ENCODE results near the gene EQTN.
"Not testable (repeated sequence)": the region's sequence is repeated elsewhere in the genome, so short reads cannot be mapped to it uniquely, and the experiment has no call there.

EQTN gene

GRCh38 chr9:27292659-27293405 lies 4.1 kb downstream of the EQTN start:
- DNase-seq, result no peak

DNA sequence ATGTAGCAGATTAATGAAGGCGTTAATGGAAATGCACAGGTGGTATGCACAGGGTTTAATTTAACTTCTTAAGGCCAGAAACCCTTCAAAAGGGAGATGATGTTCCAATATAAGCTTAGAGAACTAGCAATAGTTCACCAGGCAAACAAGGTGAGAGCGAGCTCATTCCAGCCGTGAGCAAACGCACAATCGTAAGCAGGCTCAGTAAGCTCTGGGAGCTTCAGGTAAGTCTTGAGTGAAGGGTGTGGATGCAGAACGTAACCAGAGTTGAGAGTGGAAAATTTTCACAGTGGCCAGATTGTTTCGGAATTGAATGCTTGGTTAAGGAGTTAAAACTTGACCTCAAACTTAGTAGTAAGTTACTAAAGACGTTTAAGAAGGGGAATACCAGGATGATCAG lies 5.7 kb downstream of the EQTN start:
- DNase-seq, result no peak

DNA sequence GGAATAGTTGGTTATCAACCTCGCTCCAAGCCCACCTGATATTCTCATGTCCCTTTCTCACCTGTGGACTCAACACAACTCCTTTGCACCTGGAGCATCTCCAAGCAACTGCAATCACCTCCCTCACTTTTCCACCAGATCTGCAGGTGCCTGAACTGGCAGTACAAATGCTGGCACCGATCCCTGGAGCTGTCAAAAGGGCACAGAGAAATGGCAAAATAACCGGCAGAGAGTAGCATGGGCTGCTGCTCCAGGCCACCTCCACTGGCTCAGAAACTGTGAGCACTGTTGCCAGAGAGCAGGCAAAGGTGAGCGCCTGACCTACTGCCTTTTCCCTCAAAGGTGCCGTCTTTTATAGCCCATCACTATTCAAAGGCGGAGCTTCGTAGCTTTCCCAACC lies 14.7 kb downstream of the EQTN start:
- DNase-seq, result no peak

DNA sequence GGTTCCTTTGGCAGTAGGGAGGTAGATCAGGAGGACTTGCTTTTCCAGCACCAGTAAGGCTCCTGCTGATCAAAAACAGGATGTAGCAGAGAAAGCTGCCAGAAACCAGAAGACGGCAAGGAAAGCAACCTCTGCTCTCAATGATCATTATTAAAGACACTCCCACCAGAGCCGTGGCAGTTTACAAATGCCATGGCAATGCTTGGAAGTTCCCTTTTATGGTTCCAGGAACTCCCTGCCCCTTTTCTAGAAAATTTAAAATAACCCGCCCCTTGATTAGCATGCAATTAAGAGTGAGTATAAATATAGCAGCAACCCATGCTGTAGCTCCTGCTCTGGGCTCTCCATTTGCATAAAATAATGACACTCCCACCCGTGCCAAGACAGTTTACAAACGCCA lies 16.1 kb downstream of the EQTN start:
- no peak for DNase-seq

DNA sequence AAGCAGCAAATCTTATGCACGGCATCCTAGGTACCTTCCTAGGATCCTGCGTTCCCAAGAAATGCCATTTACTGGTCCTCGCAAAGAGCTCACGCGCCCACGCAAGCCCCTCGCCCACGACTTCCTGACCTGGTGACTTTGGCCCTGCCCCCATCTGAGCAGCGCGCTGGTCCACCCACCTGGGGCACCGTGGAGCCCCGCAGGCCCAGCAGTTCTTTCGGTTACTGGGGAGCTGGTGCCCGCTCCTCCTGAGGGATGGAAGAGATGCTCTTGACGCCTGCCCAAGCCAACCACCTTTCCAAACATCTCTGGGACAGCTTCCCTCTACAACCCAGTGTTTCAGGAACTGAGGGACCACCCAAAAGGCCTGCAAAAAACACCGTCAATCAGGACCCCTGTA lies 16.7 kb downstream of the EQTN start:
- no peak for DNase-seq

DNA sequence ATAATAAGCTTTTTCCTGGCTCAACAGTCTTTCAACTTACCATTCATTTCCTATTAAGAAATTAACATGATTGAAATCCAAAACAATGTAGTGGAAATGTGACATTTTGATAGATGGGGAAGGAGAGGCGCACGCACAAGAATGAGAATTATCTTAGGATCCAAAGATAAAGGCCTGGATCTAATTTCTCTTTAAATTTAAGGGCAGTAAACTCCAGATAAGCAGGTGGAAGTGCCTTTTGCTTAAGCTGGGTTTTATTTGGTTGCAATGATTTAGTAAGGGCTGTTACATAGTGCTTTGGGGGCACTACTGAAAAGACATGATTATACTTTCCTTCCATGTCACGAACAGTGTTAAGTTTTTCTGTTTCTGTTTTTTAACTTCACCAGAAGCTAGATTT lies 17.3 kb downstream of the EQTN start:
- DNase-seq, result no peak

DNA sequence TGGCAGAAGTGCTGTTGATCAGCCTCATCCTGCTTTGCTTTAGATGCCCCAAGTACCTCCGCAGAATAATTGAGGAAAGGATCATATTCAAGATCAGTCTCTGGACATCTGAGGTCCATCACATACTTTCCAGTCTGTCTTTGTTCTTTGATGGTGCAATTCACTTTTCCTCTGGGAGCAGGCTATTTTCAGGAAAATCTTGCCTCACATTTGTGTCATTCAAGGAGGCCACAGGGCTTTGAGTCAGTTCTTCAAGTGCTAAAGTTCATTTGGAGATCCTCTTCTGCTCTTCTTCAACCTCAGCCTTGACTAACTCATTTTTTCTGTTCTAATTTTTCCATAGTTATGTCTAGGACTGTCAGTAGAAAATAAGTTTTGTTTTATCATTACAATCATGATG lies 18.6 kb downstream of the EQTN start:
- DNase-seq, result no peak

DNA sequence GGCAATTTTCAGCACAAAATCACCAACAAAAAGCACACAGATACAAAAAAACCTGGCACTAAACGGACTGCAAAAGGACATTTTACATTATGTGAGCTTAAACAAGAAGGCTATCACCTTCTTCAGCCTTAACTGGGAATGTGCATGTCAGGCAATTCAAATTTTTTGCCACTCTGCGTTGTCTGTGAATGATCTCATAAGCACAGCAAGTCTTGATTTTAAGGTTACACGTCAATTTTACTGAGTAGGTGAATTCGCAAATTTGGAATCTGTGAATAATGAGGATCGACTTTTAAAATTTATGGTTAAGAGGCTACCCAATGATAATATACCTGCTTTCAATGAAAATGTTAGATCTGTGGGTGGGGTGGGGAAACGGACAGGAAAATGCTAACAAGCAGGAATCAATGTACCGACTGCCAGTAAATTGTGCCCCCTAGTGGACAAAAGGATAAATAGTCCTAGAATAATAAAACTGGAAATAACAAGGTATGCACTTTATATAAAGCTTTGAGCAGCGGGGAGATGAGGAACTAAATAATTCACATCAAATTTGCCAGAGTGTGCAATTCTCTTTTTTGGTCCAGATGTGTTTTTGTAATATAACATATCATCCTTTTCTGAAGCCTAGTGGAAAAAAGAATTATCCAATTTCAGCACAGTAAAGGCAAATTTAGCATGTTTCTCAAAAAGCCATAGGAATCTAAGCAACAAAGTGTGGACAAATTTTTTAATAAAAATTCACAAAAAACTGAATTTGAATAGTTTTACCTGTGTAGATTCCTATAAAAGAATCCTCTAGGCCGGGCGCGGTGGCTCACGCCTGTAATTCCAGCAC lies 20.5 kb downstream of the EQTN start:
- DNase-seq, result peak; percentile 58

DNA sequence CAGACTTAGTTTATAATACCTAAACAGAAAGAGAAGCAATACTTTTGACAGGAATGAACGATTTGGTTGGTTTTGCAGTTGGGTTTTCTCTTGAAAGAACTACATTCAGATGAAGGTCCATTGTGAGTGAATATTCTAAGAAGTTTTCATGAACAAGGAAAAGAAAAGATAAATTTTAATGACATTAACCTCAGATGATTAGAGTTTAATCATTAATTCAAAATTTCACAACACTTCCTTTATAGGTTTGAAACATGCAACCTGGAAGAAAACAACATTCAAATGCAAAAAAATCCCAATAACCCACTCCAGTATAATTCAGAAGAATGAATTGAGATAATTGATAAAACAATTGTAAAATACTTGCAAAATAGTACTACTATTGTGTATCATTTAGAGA lies 23.8 kb downstream of the EQTN start:
- no peak for DNase-seq

DNA sequence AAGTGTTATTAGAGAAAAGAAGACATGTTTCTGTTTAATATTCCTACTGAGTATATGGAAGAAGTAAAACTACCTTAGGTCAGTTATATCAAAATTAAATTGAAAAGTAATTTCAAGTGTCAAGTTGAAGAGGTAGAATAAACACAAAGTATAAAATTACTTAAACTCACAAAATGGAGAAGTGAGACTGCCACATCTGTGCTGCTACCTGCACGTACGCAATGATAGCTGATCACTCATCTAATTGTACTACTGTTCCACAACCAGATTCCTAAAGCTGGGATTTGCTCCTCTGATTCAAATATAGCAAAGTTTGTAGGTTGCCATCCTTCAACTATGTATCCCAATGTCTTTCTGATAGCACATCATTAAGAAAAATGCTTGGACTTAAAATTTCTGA lies 24.8 kb downstream of the EQTN start:
- DNase-seq, result no peak

- DNase-seq, result no peak
Observed at GRCh38 chr9:27261517-27262211, 35.3 kb downstream of the EQTN start.

GRCh38 chr9:27260789-27261516 lies 36.0 kb downstream of the EQTN start:
- DNase-seq, result no peak

- no peak for DNase-seq
Observed at GRCh38 chr9:27258662-27259061, 38.3 kb downstream of the EQTN start.

DNA sequence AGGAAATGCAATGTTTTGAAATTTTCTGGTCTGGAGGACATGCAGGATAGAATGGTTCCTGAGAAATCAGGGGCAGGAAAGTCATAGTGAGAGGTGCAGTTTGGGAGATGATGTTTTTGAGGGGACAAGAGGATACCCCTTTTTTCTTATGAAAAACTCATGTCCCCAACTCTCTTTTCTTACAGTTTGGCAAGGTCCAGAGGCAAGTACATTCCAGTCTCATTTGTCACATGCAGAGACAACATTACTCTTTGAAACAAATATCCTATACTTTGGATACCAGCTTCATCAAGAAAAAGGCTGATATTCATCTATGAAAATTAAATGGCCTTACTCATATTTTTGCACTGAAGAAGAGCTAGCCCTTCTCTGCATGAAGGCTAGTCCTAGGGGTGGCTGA lies 48.2 kb downstream of the EQTN start:
- no peak for DNase-seq

DNA sequence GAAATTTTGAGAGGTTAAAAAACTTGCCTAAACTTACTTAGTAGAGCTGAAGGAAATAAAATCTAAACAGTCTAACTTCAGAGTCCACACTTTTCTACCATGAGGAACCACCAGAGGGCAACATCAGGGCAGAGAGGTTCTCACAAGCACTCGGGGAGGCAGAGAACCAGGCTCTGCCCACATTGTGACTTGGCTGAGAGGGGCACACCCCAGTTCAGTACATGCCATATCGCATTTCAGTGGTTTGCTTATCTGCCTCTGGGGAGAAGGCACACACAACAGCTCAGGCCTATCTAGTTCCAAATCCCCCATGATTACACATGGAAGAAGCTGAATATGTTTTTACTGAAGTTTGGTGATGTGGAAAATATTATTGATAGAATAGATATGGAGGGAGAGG lies 49.2 kb downstream of the EQTN start:
- peak; percentile 30 for DNase-seq

DNA sequence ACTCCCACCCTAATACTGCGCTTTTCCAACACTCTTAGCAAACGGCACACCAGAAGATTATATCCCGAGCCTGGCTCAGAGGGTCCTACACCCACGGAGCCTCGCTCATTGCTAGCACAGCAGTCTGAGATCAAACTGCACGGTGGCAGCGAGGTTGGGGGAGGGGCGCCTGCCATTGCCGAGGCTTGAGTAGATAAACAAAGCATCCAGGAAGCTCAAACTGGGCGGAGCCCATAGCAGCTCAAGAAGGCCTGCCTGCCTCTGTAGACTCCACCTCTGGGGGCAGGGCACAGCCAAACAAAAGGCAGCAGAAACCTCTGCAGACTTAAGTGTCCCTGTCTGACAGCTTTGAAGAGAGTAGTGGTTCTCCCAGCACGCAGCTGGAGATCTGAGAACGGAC lies 57.3 kb downstream of the EQTN start:
- DNase-seq, result not testable (repeated sequence)
